Activated naive CD8-positive, alpha-beta T cell treated with anti-CD3 and anti-CD28 coated beads, Interleukin-2, amount 50 U/mL, for 16 hours (primary cell): ENCODE measurements around the gene TMEM238L.

Experiments
- DNase-seq: peaks from one replicate; pipeline ENCODE4 v3.0.0-alpha.2; 2020; ENCODE audit warnings: low read depth, low spot score

TMEM238L gene

DNA sequence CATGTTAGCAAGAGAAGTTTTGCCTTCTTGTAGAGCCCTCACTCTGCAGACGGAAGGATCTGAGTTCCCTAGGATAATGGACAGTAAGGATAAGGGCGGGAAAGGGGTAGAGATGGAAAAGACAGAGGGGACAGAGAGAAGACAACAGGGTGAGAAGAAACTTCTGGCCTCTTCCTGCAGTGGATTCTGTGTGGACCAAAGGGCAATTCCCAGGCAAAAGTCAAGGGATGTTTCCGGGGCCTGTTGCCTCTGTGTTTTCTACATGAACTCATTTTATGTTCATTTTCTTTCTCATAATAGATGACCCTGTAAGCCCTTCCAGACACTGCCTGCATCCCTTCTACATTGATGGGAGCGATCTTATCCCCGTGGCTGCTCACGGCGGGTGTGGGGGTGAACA lies 647 bp upstream of the TMEM238L start:
- no peak for DNase-seq

DNA sequence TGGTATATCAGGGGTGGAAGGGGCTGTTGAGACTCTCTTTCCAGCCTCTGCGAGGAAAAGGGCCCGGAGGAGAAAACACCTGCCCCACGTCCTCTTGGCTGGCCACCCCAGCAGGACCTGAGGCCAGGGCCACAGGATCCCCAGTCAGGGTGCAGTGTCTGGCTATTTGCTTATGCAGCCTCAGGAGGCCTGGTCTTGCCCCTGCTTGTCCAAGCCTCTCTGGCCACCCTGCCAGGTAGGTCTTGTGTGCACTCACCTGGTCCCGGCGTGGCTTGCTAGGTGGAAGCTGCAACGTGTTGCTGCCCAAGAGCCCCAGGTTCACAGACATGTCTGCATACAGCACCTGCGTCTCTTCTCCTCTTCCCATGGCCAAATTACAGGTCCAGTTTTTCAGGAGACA lies 549 bp downstream of the TMEM238L start:
- no peak for DNase-seq

- DNase-seq = no peak
These were observed 1.2 kb downstream of the TMEM238L start for GRCh38 chr17:10802496-10803284.

DNA sequence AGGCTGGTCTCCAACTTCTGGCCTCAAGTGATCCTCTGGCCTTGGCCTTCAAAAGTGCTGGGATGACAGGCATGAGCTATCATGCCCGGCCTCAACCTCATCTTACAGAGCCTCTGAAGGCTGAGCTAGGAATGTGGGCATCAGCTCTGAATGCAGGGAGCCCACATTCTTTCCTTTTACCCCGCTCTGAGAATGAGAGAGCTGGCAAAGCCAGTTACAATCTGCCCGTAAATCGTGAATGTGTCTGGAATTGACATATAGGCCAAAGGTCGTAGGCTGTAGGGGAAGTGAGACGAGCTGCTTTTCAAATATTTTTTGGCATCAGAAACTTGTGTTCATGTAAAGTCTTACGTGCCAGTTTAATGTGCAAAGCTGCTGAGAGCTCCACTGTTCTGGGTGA lies 4.5 kb downstream of the TMEM238L start:
- DNase-seq = no peak

- DNase-seq = no peak
These were observed 5.0 kb downstream of the TMEM238L start for GRCh38 chr17:10798910-10799309.

GRCh38 chr17:10798332-10798749 lies 5.6 kb downstream of the TMEM238L start:
- no peak for DNase-seq

- no peak for DNase-seq
These were observed 6.2 kb downstream of the TMEM238L start for GRCh38 chr17:10797476-10798328.

GRCh38 chr17:10793816-10794215 lies 10.1 kb downstream of the TMEM238L start:
- DNase-seq = no peak

- no peak for DNase-seq
These were observed 10.6 kb downstream of the TMEM238L start for GRCh38 chr17:10793256-10793655.

DNA sequence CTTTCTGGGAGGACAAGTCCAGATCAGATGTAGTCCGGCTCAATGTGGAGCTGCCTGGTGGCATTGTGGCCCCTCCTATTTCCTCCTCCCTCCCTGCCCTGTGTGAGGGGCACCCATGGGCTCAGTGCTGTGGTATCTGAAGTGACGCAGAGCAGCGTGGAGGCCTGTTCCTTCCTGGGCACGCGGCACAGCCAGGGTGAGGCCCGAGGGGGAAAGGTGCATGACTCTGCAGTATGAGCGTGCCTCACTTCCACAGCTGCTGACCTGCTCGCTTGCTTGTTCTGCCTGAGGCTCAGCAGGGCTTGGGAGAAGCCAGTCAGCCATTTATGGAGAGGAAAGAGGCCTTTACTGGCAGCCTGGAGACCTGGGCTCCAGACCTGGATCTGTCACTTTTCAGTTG lies 11.7 kb downstream of the TMEM238L start:
- DNase-seq = no peak

- no peak for DNase-seq
These were observed 13.2 kb downstream of the TMEM238L start for GRCh38 chr17:10790491-10791401.

- DNase-seq = no peak
These were observed 14.1 kb downstream of the TMEM238L start for GRCh38 chr17:10789694-10790271.

DNA sequence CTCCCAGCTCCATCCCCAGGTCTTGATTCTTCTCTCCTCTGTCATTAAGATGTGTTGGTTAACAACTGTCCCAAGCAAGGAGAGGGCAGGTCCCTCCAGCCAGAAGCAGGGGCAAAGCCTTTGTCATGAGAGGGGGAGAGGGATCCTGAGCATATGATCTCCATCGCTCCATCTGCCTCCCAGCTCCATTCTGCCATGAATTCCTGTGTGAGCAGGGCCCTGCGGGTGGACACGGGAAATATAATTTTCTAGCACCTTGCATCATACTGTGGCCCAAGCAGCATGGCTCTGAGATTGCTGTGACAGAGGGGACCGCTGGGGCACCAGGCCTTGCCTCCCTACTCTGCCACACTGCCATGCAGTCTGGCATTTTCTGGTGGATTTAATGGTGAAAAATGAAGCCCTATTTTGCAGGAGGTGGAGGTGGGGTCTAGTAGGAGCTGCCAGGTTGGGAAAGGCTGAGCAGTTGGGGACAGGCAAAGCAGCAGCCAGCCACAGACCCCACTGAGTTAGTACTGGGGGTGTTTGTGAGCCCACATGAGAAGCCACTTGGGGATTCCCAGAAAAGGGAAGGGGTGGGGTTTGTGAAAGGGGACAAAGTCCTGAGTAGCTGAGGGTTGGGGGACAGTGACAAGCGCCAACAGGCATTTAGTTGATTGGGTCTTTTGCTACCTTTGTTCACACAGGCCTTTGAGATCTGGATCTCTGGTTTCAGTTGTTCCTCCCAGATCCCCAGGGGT lies 16.4 kb downstream of the TMEM238L start:
- no peak for DNase-seq

DNA sequence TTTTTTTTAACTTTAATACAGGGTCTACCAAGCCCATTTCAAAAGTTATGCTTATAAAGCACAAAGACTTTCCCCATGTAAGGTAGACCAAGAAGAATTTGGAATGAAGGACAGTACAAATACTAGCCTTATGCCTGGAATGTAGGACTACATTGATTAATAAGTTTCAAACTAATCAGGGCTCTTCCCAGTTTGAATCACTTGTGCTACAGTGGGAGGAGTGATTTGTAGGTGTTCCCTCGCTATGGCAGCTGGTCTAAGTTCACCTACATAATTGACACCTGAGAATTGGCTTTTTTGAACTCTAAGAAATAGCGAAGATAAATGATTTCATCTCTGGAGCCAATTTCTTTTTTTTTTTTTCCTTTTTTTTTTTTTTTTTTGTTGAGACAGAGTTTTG lies 18.6 kb downstream of the TMEM238L start:
- DNase-seq = no peak

DNA sequence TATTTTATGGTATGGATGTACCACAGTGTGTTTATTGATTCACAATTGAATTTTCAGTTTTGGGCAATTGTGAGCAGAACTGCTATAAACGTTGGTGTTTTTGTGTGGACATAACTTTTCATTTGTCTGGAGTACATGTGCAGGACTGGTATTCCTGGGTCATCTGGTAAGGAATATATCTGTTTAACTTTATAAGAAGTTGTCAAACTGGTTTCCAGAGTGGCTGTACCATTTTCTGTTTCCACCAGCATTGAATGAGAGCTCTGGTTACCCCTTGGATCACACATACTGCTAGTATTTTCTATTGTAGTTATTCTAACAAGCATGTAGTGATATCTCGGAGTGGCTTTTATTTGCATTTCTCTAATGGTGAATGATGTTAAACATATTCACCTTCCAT lies 24.3 kb downstream of the TMEM238L start:
- DNase-seq = no peak

DNA sequence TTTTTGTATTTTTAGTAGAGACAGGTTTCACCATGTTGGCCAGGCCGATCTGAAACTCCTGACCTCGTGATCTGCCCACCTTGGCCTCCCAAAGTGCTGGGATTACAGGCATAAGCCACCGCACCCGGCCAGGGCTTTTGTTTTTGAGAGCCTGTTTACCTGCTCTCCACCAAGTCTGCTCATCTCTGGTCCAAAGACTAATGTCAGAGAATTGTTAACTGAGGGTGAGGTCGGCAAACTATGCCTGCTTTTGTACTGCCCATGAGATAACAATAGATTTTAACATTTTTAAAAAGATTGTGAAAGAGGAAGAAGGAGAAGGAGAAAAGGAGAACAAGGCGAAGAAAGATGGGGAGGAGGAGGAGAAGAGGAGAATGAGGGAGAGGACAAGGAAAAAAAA lies 26.0 kb downstream of the TMEM238L start:
- DNase-seq = no peak

DNA sequence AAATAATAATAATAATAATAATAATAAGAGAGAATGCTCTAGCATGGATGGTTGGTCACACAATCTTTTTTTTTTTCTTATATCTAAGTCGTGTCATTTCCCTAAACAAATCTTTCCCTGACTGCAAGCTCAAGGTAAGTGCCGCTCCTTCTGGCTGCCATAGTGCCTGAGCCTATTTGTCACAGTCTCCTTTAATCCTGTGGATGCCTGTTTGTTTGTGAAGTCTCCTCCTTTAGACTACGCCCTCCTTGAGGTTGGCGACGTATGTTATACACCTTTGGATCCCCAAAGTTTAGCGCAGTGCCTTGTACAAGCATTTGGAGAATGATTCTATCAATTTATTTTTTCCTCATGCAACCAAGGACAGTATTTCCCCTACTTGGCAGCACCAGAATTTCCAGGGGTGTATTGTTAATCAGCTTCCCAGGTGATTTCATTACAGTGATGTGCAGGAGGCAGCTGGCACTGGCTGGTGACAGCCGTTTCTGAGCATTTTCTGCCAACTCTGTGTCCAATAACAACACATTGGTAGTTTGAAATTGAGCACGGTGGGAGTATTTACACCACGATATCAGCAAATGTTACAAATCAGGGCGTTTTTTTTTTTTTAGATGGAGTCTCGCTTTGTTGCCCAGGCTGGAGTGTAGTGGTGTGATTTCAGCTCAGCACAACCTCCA lies 26.6 kb downstream of the TMEM238L start:
- no peak for DNase-seq

- no peak for DNase-seq
These were observed 27.5 kb downstream of the TMEM238L start for GRCh38 chr17:10776381-10776780.

DNA sequence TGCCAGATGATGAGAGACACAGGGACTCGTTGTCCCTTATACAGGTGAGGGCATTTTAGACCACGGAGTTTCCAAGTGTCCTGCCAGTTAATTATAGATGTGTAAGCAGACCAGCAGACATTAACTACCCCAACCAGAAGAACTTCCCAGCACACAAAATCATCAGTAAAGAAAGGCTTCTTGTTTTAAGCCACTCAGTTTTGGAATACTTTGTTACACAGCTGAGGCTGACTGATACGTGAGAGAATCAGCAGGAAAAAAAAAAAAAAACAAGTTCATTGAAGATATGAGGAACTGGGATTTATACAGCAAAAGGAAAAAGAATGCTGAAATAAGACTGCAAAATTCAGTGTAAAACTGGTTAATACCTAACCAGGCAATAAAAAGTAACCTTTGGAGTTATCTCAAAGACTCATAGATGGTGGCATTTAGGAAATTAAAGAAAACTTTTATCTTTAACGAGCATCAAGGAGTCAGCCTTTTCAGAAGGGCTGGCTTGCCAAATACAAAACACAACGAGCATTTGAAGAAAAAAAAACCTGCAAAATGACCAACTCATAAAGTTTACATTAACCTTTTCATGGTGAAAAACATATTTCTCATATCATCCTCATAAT lies 28.1 kb downstream of the TMEM238L start:
- DNase-seq = no peak

DNA sequence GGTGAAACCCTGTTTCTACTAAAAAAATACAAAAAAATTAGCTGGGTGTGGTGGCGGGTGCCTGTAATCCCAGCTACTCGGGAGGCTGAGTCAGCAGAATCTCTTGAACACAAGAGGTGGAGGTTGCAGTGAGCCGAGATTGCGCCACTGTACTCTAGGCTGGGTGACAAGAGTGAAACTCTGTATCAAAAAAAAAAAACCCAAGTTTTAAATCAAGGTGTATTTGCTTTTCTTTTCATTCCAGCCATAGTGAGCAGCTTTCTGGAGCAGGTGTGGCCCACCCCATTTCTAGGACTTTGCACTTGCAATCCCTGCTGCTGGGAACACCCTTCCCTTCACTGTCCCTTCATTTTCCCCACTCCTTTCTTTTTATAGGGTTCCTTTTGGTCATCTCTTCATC lies 28.8 kb downstream of the TMEM238L start:
- DNase-seq = no peak
